ENCODE results near the gene ITGB4.

The ITGB4 gene

DNA sequence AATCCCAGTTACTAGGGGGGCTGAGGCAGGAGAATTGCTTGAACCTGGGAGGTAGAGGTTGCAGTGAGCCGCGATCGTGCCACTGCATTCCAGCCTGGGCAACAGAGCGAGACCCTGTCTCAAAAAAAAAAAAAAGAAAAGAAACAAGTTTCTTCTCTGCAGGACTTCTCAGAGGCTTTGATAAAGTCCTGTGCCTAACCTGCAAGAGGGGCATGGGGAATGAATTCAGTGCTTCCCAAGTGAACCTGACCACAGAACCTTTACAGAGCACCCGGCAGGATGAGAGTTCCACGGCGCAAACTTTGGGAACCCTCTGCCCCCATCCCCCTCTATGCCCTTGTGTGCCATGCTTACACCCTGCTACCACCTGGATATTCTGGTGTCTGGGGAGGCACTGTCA, 17.9 kb downstream of the ITGB4 start:
- TF ChIP-seq, protein P1, sequence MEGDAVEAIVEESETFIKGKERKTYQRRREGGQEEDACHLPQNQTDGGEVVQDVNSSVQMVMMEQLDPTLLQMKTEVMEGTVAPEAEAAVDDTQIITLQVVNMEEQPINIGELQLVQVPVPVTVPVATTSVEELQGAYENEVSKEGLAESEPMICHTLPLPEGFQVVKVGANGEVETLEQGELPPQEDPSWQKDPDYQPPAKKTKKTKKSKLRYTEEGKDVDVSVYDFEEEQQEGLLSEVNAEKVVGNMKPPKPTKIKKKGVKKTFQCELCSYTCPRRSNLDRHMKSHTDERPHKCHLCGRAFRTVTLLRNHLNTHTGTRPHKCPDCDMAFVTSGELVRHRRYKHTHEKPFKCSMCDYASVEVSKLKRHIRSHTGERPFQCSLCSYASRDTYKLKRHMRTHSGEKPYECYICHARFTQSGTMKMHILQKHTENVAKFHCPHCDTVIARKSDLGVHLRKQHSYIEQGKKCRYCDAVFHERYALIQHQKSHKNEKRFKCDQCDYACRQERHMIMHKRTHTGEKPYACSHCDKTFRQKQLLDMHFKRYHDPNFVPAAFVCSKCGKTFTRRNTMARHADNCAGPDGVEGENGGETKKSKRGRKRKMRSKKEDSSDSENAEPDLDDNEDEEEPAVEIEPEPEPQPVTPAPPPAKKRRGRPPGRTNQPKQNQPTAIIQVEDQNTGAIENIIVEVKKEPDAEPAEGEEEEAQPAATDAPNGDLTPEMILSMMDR (IDR thresholded peaks at IDR 0.05; ENCODE audit: insufficient read depth, low read length, poor library complexity, severe bottlenecking): no peak
- Histone ChIP-seq H3K4me3 (replicated peaks; ENCODE audit: low read depth, low read length) (no peak overlapping the region), H3K36me3 (ENCODE audit: control insufficient read depth, insufficient read depth, low read length) (no peaks in the 10 kb centered on the region), H3K27me3 (replicated peaks; ENCODE audit: control insufficient read depth, insufficient read depth, low read length) (no peaks in the 10 kb centered on the region)
- DNase-seq (ENCODE audit: extremely low read depth, insufficient read length): no peak

DNA sequence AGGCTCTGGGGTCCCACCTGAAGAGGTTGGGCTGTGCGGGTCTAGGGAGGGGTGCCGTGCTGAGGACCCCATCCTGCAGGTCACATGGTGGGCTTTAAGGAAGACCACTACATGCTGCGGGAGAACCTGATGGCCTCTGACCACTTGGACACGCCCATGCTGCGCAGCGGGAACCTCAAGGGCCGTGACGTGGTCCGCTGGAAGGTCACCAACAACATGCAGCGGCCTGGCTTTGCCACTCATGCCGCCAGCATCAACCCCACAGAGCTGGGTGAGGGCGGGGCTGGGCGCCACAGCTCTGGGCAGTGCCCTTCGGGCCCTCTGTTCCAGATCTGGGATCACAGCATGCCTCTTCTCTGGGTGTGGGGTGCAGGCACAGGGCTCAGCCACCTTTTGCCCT, 18.5 kb downstream of the ITGB4 start:
- DNase-seq (ENCODE audit: extremely low read depth, insufficient read length): no peak
- no peaks in the 10 kb centered on the region for H3K27me3 ChIP-seq (replicated peaks; ENCODE audit: control insufficient read depth, insufficient read depth, low read length)
- no peaks in the 10 kb centered on the region for H3K36me3 ChIP-seq (ENCODE audit: control insufficient read depth, insufficient read depth, low read length)
- TF ChIP-seq, protein P1 (IDR thresholded peaks at IDR 0.05; ENCODE audit: insufficient read depth, low read length, poor library complexity, severe bottlenecking): no peak
- no peak overlapping the region for H3K4me3 ChIP-seq (replicated peaks; ENCODE audit: low read depth, low read length)

DNA sequence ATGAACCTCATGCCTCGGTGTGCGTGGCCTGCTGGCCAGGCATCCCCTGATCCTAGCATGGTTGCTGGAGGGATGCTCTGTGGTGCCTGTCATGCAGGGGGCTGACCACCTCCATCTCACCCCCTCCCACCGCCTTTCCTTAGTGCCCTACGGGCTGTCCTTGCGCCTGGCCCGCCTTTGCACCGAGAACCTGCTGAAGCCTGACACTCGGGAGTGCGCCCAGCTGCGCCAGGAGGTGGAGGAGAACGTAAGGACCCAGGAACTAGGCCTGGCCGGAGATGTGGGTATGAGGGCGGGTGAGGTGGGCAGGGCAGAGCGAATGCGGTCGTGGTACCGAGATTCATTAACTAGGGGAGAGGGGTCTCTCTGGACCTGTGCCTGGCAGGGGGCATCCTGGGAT, 19.0 kb downstream of the ITGB4 start:
- Histone ChIP-seq H3K36me3 (ENCODE audit: control insufficient read depth, insufficient read depth, low read length) (no peaks in the 10 kb centered on the region), H3K27me3 (replicated peaks; ENCODE audit: control insufficient read depth, insufficient read depth, low read length) (no peaks in the 10 kb centered on the region), H3K4me3 (replicated peaks; ENCODE audit: low read depth, low read length) (no peak overlapping the region)
- DNase-seq (ENCODE audit: extremely low read depth, insufficient read length): no peak
- TF ChIP-seq, protein P1 (IDR thresholded peaks at IDR 0.05; ENCODE audit: insufficient read depth, low read length, poor library complexity, severe bottlenecking): no peak

DNA sequence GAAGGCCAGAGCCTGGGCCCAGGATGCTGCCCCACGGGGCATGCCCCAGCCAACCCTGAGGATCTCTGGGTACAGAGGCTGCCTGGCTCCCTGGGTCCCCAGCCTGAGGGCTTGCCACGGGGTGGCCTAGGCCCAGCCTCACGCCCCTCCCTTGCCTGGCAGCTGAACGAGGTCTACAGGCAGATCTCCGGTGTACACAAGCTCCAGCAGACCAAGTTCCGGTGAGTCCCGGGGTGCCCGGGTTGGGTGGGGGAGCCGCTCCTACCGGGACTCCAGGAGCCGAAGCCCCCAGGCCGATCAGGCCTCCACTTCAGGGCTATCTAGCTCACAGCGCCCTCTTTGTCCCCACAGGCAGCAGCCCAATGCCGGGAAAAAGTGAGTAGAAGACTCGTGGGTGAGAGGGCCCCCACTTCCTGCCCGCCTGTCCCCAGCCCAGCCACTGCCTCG, 19.4 kb downstream of the ITGB4 start:
- no peaks in the 10 kb centered on the region for H3K27me3 ChIP-seq (replicated peaks; ENCODE audit: control insufficient read depth, insufficient read depth, low read length)
- no peak for DNase-seq (ENCODE audit: extremely low read depth, insufficient read length)
- no peaks in the 10 kb centered on the region for H3K36me3 ChIP-seq (ENCODE audit: control insufficient read depth, insufficient read depth, low read length)
- no peak overlapping the region for H3K4me3 ChIP-seq (replicated peaks; ENCODE audit: low read depth, low read length)
- TF ChIP-seq, protein P1 (IDR thresholded peaks at IDR 0.05; ENCODE audit: insufficient read depth, low read length, poor library complexity, severe bottlenecking): no peak

DNA sequence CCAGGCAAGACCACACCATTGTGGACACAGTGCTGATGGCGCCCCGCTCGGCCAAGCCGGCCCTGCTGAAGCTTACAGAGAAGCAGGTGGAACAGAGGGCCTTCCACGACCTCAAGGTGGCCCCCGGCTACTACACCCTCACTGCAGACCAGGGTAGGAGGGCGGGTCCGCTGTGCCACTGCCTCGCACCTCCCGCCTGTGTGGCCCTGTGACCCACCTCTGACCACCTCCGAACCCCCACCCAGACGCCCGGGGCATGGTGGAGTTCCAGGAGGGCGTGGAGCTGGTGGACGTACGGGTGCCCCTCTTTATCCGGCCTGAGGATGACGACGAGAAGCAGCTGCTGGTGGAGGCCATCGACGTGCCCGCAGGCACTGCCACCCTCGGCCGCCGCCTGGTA, 21.1 kb downstream of the ITGB4 start:
- DNase-seq (ENCODE audit: extremely low read depth, insufficient read length): no peak
- H3K36me3 ChIP-seq (ENCODE audit: control insufficient read depth, insufficient read depth, low read length): no peaks in the 10 kb centered on the region
- TF ChIP-seq, protein P1 (IDR thresholded peaks at IDR 0.05; ENCODE audit: insufficient read depth, low read length, poor library complexity, severe bottlenecking): no peak
- H3K4me3 ChIP-seq (replicated peaks; ENCODE audit: low read depth, low read length): no peak overlapping the region
- no peaks in the 10 kb centered on the region for H3K27me3 ChIP-seq (replicated peaks; ENCODE audit: control insufficient read depth, insufficient read depth, low read length)

DNA sequence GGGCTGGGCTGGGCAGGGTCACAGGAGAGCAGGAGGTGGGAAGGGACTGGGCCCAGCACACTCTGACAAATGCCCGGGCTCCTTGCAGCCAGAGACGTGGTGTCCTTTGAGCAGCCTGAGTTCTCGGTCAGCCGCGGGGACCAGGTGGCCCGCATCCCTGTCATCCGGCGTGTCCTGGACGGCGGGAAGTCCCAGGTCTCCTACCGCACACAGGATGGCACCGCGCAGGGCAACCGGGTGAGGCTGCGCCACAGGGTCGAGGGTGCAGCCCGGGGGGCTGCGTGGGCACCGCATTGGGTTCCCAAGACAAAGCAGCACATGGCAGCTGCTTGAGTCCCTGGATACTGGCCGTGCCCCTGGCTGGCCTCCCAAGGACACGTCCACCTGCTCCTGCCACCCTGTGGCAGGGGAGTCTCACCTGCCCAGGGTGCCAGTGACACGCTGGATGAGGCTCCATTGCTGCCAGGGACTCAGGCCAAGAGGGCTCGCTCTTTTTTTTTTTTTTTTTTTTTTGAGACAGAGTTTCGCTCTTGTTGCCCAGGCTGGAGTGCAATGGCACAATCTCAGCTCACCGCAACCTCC, 22.5 kb downstream of the ITGB4 start:
- TF ChIP-seq, protein P1 (IDR thresholded peaks at IDR 0.05; ENCODE audit: insufficient read depth, low read length, poor library complexity, severe bottlenecking): no peak
- Histone ChIP-seq H3K4me3 (replicated peaks; ENCODE audit: low read depth, low read length) (no peak overlapping the region), H3K36me3 (ENCODE audit: control insufficient read depth, insufficient read depth, low read length) (no peaks in the 10 kb centered on the region), H3K27me3 (replicated peaks; ENCODE audit: control insufficient read depth, insufficient read depth, low read length) (no peaks in the 10 kb centered on the region)
- DNase-seq (ENCODE audit: extremely low read depth, insufficient read length): no peak
